Thymus (tissue), 11 donors: ENCODE measurements around the gene RGN. TPM values are rescaled to one million over a fixed set of nuclear protein-coding genes. Genes with fewer than 3 reads are reported as not detected.

ENCODE experiments used
- DNase-seq, 9 donors: peaks; one replicate each; pipeline ENCODE4 v3.0.0-alpha.2; 2013; ENCODE audit warnings: low spot score in 9 of 9, low read depth in 6 of 9, missing footprints in 1 of 9
- H3K27ac ChIP-seq, 2 donors: one replicate each; pipeline ENCODE4 v1.5.1; 2013; ENCODE audit warnings: control low read depth in 1 of 2, low read depth in 1 of 2, low read length in 1 of 2, mild to moderate bottlenecking in 1 of 2, moderate library complexity in 1 of 2
- H3K27me3 ChIP-seq, 2 donors: one replicate each; pipeline ENCODE4 v1.5.1; 2013; ENCODE audit warnings: low read length in 1 of 2; ENCODE audit not compliant: control insufficient read depth in 2 of 2, insufficient read depth in 1 of 2
- H3K36me3 ChIP-seq, 2 donors: one replicate each; pipeline ENCODE4 v1.5.1; 2013; ENCODE audit warnings: low read length in 1 of 2, mild to moderate bottlenecking in 1 of 2, moderate library complexity in 1 of 2; ENCODE audit not compliant: control insufficient read depth in 2 of 2, insufficient read depth in 2 of 2
- H3K4me1 ChIP-seq, 2 donors: one replicate each; pipeline ENCODE4 v1.5.1; 2013; ENCODE audit warnings: low read length in 2 of 2; ENCODE audit not compliant: control insufficient read depth in 2 of 2, insufficient read depth in 2 of 2
- H3K4me3 ChIP-seq, 2 donors: one replicate each; pipeline ENCODE4 v1.5.1; 2013; ENCODE audit warnings: low read length in 2 of 2, control low read depth in 1 of 2, mild to moderate bottlenecking in 1 of 2
- H3K9me3 ChIP-seq, 2 donors: one replicate each; pipeline ENCODE4 v1.5.1; 2013; ENCODE audit warnings: low read length in 1 of 2, mild to moderate bottlenecking in 1 of 2; ENCODE audit not compliant: control insufficient read depth in 2 of 2, insufficient read depth in 1 of 2
- WGBS: extraction: QIAGEN DNeasy Blood & Tissue Kit; methylation state at CpG from one replicate; pipeline ENCODE4 v1.1.7; 2013; 5-methylcytosine and 5-hydroxymethylcytosine counted together
- polyA plus RNA-seq: library from polyadenylated mRNA; stranded (reverse); fragments of 200-250 nt; gene quantifications from one replicate; pipeline ENCODE4 v1.2.3, GENCODE V29; 2013
- total RNA-seq: library from RNA; stranded (reverse); fragments of 120-200 nt; gene quantifications from one replicate; pipeline ENCODE4 v1.2.4, GENCODE V29; 2013
- donor health status: healthy.

Gene RGN
- total and polyA plus RNA-seq, 2 donors, result 0.28 to 2.3 TPM

DNA sequence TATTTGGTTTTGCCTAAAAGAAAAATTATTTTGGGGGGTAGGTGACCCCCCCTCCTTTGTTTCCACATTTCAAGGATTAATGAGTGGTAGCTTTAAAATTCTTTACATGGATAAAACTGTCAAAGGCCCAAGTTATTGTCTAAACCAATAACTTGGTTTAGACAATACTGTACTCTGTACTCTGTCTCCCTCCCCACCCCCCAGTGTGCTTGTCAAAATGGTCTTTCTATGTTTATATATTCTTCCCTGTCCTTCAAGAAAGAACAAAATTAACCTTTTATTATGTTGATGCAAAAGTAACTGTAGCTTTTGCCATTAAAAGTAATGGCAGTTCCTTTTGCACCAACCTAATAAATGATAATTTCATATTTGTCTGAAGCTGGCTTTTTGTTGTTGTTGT, 9.5 kb upstream of the RGN start:
- Histone ChIP-seq H3K27me3 (no peaks in the 10 kb centered on the region), H3K27ac (no peak overlapping the region), H3K4me3 (no peak overlapping the region), H3K36me3 (no peaks in the 10 kb centered on the region), H3K4me1 (no peaks in the 10 kb centered on the region), H3K9me3 (no peaks in the 10 kb centered on the region)
- DNase-seq, result no peak

DNA sequence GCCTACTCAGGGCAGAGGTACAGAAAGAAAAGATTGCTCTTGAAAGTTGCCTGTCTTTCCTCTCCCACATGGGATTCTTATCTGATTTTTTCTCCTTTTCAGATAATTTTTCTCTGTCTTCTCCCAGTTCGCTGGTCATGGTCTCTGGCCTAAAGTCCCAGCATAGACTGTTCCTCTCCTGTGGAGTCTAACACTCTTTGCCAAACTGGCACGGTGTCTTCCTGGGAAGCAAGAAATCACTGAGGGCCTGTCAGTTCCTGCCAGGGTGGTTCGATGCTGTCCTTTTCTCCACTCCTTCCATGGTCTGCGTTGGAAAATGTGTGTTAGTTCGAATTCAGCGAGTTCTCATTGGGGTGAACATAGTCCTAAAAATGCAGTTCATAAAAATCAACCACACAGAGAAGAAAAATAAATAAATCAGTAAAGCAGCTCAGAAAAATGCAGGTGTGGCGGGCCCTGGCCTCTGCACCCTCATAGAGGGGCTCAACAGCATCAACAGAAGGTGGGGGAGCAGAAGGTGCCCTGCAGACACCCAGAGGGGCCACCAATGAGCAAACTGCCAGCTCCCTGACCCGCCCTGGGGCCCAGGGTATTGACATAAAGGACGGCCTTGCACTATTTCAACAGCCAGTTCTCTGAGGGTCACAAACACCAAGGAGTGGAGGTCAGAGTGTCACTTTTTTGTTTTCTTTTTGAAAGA, 2.1 kb downstream of the RGN start:
- no peaks in the 10 kb centered on the region for H3K4me1 ChIP-seq
- no peaks in the 10 kb centered on the region for H3K9me3 ChIP-seq
- H3K4me3 ChIP-seq, result no peak overlapping the region
- DNase-seq, result no peak
- WGBS, result 97% methylated on average over 9 of the region's 9 CpGs
- H3K27me3 ChIP-seq, result peaks cover 0 to 8% of the 10 kb centered on the region in 2 donors
- H3K36me3 ChIP-seq, result no peaks in the 10 kb centered on the region
- no peak overlapping the region for H3K27ac ChIP-seq

DNA sequence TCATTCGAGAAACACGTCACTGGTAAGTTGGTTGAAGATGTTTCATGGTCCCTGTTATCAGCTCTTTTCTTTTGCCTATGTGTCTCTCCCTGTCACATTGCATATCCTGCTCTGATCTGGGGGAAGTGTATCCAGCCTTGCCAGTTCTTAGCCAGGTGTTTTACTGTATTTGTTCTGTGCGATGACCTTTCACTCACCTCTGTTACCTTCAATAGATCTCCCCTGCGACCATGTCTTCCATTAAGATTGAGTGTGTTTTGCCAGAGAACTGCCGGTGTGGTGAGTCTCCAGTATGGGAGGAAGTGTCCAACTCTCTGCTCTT, 2.6 kb downstream of the RGN start:
- WGBS, result 96% methylated on average over 5 of the region's 5 CpGs
- Histone ChIP-seq H3K27me3 (peaks cover 0 to 8% of the 10 kb centered on the region in 2 donors), H3K4me1 (no peaks in the 10 kb centered on the region), H3K36me3 (no peaks in the 10 kb centered on the region), H3K27ac (no peak overlapping the region), H3K9me3 (no peaks in the 10 kb centered on the region), H3K4me3 (no peak overlapping the region)
- DNase-seq, result no peak

- WGBS, result 34% methylated on average over 4 of the region's 4 CpGs
Measured at GRCh38 chrX:47091149-47091775, 13.0 kb downstream of the RGN start.

GRCh38 chrX:47093248-47093647, 15.0 kb downstream of the RGN start:
- Histone ChIP-seq H3K4me1 (peaks cover 0 to 3% of the 10 kb centered on the region in 2 donors), H3K9me3 (no peaks in the 10 kb centered on the region), H3K4me3 (no peak overlapping the region), H3K27ac (no peak overlapping the region), H3K27me3 (no peaks in the 10 kb centered on the region), H3K36me3 (no peaks in the 10 kb centered on the region)
- WGBS, result 11% methylated on average over 1 of the region's 1 CpG
- peak in 2 of 9 donors; percentile 11 to 39 for DNase-seq

More at GRCh38 chrX:47091149-47091775, 13.0 kb downstream of the RGN start:
- Histone ChIP-seq H3K9me3 (no peaks in the 10 kb centered on the region), H3K4me3 (no peak overlapping the region), H3K27me3 (no peaks in the 10 kb centered on the region), H3K27ac (peak overlapping the region in 1 of 2 donors; percentile 43), H3K36me3 (no peaks in the 10 kb centered on the region), H3K4me1 (peaks cover 0 to 3% of the 10 kb centered on the region in 2 donors)
- peak in 2 of 9 donors; percentile 8 to 44 for DNase-seq

GRCh38 chrX:47093860-47094259, 15.6 kb downstream of the RGN start:
- Histone ChIP-seq H3K27ac (no peak overlapping the region), H3K9me3 (no peaks in the 10 kb centered on the region), H3K36me3 (no peaks in the 10 kb centered on the region), H3K27me3 (no peaks in the 10 kb centered on the region), H3K4me1 (peaks cover 0 to 3% of the 10 kb centered on the region in 2 donors), H3K4me3 (no peak overlapping the region)
- WGBS, result 98% methylated on average over 11 of the region's 11 CpGs
- no peak for DNase-seq

- Histone ChIP-seq H3K4me3 (no peak overlapping the region), H3K36me3 (no peaks in the 10 kb centered on the region), H3K27ac (no peak overlapping the region), H3K9me3 (no peaks in the 10 kb centered on the region), H3K4me1 (no peaks in the 10 kb centered on the region), H3K27me3 (no peaks in the 10 kb centered on the region)
- WGBS, result 96% methylated on average over 4 of the region's 4 CpGs
- no peak for DNase-seq
Measured at GRCh38 chrX:47097018-47097417, 18.8 kb downstream of the RGN start.

- Histone ChIP-seq H3K4me3 (no peak overlapping the region), H3K27me3 (no peaks in the 10 kb centered on the region), H3K9me3 (no peaks in the 10 kb centered on the region), H3K27ac (no peak overlapping the region), H3K36me3 (no peaks in the 10 kb centered on the region), H3K4me1 (no peaks in the 10 kb centered on the region)
- DNase-seq, result no peak
- 94% methylated on average over 2 of the region's 2 CpGs for WGBS
Measured at GRCh38 chrX:47098338-47099094, 20.3 kb downstream of the RGN start.

DNA sequence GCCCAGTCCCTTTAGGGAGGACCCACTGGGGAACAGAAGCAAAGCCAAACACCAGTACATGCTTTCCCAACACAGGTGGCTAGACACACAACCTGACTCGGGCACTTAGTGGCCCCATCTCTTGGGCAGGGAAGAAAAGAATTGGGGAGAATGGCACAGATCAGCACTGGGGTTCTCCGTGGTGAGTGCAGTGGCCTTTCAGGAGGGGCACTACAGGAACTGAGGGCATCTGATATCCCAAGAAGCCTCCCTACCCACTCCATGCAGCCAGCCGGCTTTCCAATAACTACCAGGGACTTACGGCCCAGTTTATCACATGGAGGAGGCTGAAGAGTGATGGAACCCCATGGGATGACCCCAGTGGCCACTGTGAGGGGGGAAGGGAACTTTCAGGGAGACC, 23.0 kb downstream of the RGN start:
- Histone ChIP-seq H3K4me1 (no peaks in the 10 kb centered on the region), H3K36me3 (no peaks in the 10 kb centered on the region), H3K27me3 (no peaks in the 10 kb centered on the region), H3K9me3 (no peaks in the 10 kb centered on the region), H3K27ac (no peak overlapping the region), H3K4me3 (no peak overlapping the region)
- no peak for DNase-seq
- WGBS, result 98% methylated on average over 4 of the region's 4 CpGs
